Measurements from ENCODE around the gene ATN1.
"Not testable (repeated sequence)": the region's sequence is repeated elsewhere in the genome, so short reads cannot be mapped to it uniquely, and the experiment has no call there.

ATN1 gene

GRCh38 chr12:6903722-6904121 is 24.0 kb upstream of the ATN1 start:
- DNase-seq (ENCODE audit: low read depth in 1 of 2, low spot score in 1 of 2) = no peak

- DNase-seq (ENCODE audit: low read depth in 1 of 2, low spot score in 1 of 2) = peak; percentile 91 to 98
Measured at GRCh38 chr12:6904280-6905276, 23.2 kb upstream of the ATN1 start, which contains the start of gene LRRC23. LRRC23 (plus strand) TSS chr12:6904822; CDS start chr12:6905634, 812 bp downstream.

- DNase-seq (ENCODE audit: low read depth in 1 of 2, low spot score in 1 of 2) = no peak
Measured at GRCh38 chr12:6905414-6906040, 22.2 kb upstream of the ATN1 start.

GRCh38 chr12:6908141-6908540 is 19.6 kb upstream of the ATN1 start:
- DNase-seq (ENCODE audit: low read depth in 1 of 2, low spot score in 1 of 2) = not testable (repeated sequence)

GRCh38 chr12:6909421-6910145 is 18.2 kb upstream of the ATN1 start:
- DNase-seq (ENCODE audit: low read depth in 1 of 2, low spot score in 1 of 2) = no peak

- no peak for DNase-seq (ENCODE audit: low read depth in 1 of 2, low spot score in 1 of 2)
Measured at GRCh38 chr12:6912164-6912935, 15.4 kb upstream of the ATN1 start.

GRCh38 chr12:6914246-6914946 is 13.4 kb upstream of the ATN1 start, which contains the start of gene ENO2:
ENO2 (plus strand) TSS chr12:6914580; CDS start chr12:6915833, 1,253 bp downstream.
- peak; percentile 61 to 72 for DNase-seq (ENCODE audit: low read depth in 1 of 2, low spot score in 1 of 2)

- no peak for DNase-seq (ENCODE audit: low read depth in 1 of 2, low spot score in 1 of 2)
Measured at GRCh38 chr12:6914947-6915788, 12.6 kb upstream of the ATN1 start.

GRCh38 chr12:6915789-6916285 is 11.9 kb upstream of the ATN1 start:
- DNase-seq (ENCODE audit: low read depth in 1 of 2, low spot score in 1 of 2) = no peak

- no peak for DNase-seq (ENCODE audit: low read depth in 1 of 2, low spot score in 1 of 2)
Measured at GRCh38 chr12:6916426-6917200, 11.1 kb upstream of the ATN1 start.

GRCh38 chr12:6917491-6918231 is 10.1 kb upstream of the ATN1 start:
- DNase-seq (ENCODE audit: low read depth in 1 of 2, low spot score in 1 of 2) = no peak

- DNase-seq (ENCODE audit: low read depth in 1 of 2, low spot score in 1 of 2) = no peak
Measured at GRCh38 chr12:6919588-6919987, 8.2 kb upstream of the ATN1 start.

- DNase-seq (ENCODE audit: low read depth in 1 of 2, low spot score in 1 of 2) = no peak
Measured at GRCh38 chr12:6921539-6921938, 6.2 kb upstream of the ATN1 start.

- DNase-seq (ENCODE audit: low read depth in 1 of 2, low spot score in 1 of 2) = no peak
Measured at GRCh38 chr12:6921996-6922946, 5.5 kb upstream of the ATN1 start.

GRCh38 chr12:6923003-6923732 is 4.6 kb upstream of the ATN1 start:
- DNase-seq (ENCODE audit: low read depth in 1 of 2, low spot score in 1 of 2) = no peak

- DNase-seq (ENCODE audit: low read depth in 1 of 2, low spot score in 1 of 2) = no peak
Measured at GRCh38 chr12:6923851-6924250, 3.9 kb upstream of the ATN1 start.

Data from activated CD4-positive, alpha-beta T cell treated with anti-CD3 and anti-CD28 coated beads, Interleukin-2, amount 50 U/mL, for 24 hours (primary cell).